ENCODE measurements around the gene MECP2. TPM values are rescaled to one million over a fixed set of nuclear protein-coding genes. Genes with fewer than 3 reads are reported as not detected.
"Not testable (repeated sequence)": the region's sequence is repeated elsewhere in the genome, so short reads cannot be mapped to it uniquely, and the experiment has no call there.

The MECP2 gene
- total RNA-seq, 2 donors from 2014 or later: 34.4 to 35.3 TPM

- Mint-ChIP-seq H3K27ac (no peak overlapping the region), H3K36me3 (ENCODE audit: low read depth) (peaks cover 3% of the 10 kb centered on the region)
- TF ChIP-seq, protein P1, sequence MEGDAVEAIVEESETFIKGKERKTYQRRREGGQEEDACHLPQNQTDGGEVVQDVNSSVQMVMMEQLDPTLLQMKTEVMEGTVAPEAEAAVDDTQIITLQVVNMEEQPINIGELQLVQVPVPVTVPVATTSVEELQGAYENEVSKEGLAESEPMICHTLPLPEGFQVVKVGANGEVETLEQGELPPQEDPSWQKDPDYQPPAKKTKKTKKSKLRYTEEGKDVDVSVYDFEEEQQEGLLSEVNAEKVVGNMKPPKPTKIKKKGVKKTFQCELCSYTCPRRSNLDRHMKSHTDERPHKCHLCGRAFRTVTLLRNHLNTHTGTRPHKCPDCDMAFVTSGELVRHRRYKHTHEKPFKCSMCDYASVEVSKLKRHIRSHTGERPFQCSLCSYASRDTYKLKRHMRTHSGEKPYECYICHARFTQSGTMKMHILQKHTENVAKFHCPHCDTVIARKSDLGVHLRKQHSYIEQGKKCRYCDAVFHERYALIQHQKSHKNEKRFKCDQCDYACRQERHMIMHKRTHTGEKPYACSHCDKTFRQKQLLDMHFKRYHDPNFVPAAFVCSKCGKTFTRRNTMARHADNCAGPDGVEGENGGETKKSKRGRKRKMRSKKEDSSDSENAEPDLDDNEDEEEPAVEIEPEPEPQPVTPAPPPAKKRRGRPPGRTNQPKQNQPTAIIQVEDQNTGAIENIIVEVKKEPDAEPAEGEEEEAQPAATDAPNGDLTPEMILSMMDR (conservative IDR thresholded peaks at IDR 0.05): no peak
Observed at GRCh38 chrX:154000051-154000450, 97.5 kb downstream of the MECP2 start.

GRCh38 chrX:153999359-154000037, 98.0 kb downstream of the MECP2 start:
- H3K9me3 Mint-ChIP-seq: peaks cover 70% of the 10 kb centered on the region

More at GRCh38 chrX:154000051-154000450, 97.5 kb downstream of the MECP2 start:
- Histone ChIP-seq H3K36me3 (ENCODE audit: control insufficient read depth, insufficient read depth, low read length) (no peaks in the 10 kb centered on the region), H3K4me1 (ENCODE audit: control insufficient read depth, insufficient read depth, low read length) (no peaks in the 10 kb centered on the region), H3K27ac (ENCODE audit: low read depth, low read length) (no peak overlapping the region), H3K4me3 (ENCODE audit: low read length) (no peak overlapping the region), H3K9me3 (ENCODE audit: control insufficient read depth, low read length) (no peaks in the 10 kb centered on the region), H3K27me3 (ENCODE audit: control insufficient read depth, insufficient read depth, low read length, poor library complexity, severe bottlenecking) (no peaks in the 10 kb centered on the region), H3K9ac (ENCODE audit: extremely low read depth, low read length, poor library complexity, severe bottlenecking) (no peak overlapping the region)
- DNase-seq: no peak
- Mint-ChIP-seq H3K27me3 (ENCODE audit: insufficient read depth) (no peaks in the 10 kb centered on the region), H3K4me3 (no peak overlapping the region), H3K9me3 (peaks cover 68% of the 10 kb centered on the region), H3K4me1 (no peaks in the 10 kb centered on the region)
- WGBS, 2 experiments (ENCODE audit: insufficient coverage in 1 of 2, insufficient read length in 1 of 2): 86% methylated on average over 5 of the region's 5 CpGs; no CpG with 5 or more reads in 1 of the 2 experiments

DNA sequence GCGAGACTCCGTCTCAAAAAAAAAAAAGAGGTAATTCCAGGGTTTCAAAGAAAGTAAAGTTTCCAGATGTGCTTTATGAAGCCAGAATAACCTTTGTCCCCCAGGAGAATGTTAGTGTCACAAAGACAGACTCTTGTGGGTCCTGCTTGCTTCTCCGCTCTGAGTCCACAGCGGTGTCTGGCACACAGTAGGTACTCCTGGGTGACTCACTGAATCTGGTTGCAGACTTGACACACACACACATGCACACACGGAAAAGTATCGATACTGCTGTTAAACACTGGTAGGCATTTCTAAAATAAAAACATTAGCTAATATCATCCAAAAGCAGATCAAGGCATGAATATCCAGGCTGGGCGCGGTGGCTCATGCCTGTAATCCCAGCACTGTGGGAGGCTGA, 102.0 kb downstream of the MECP2 start:
- Mint-ChIP-seq H3K27ac (no peak overlapping the region), H3K9me3 (peaks cover 61% of the 10 kb centered on the region), H3K4me3 (no peak overlapping the region), H3K36me3 (ENCODE audit: low read depth) (no peaks in the 10 kb centered on the region), H3K27me3 (ENCODE audit: insufficient read depth) (no peaks in the 10 kb centered on the region), H3K4me1 (no peaks in the 10 kb centered on the region)
- no peaks in the 10 kb centered on the region for H3K36me3 ChIP-seq (ENCODE audit: control insufficient read depth, insufficient read depth, low read length)
- no peaks in the 10 kb centered on the region for H3K9me3 ChIP-seq (ENCODE audit: control insufficient read depth, low read length)
- DNase-seq: no peak
- no peak overlapping the region for H3K27ac ChIP-seq (ENCODE audit: low read depth, low read length)
- H3K27me3 ChIP-seq (ENCODE audit: control insufficient read depth, insufficient read depth, low read length, poor library complexity, severe bottlenecking): no peaks in the 10 kb centered on the region
- 92 to 93% methylated on average over 2 to 7 of the region's 8 CpGs for WGBS, 2 experiments (ENCODE audit: insufficient coverage in 1 of 2, insufficient read length in 1 of 2)
- H3K4me1 ChIP-seq (ENCODE audit: control insufficient read depth, insufficient read depth, low read length): no peaks in the 10 kb centered on the region
- no peak overlapping the region for H3K9ac ChIP-seq (ENCODE audit: extremely low read depth, low read length, poor library complexity, severe bottlenecking)
- H3K4me3 ChIP-seq (ENCODE audit: low read length): no peak overlapping the region
- TF ChIP-seq, protein P1 (conservative IDR thresholded peaks at IDR 0.05): no peak

More at GRCh38 chrX:153999359-154000037, 98.0 kb downstream of the MECP2 start:
- no peaks in the 10 kb centered on the region for H3K27me3 ChIP-seq (ENCODE audit: control insufficient read depth, insufficient read depth, low read length, poor library complexity, severe bottlenecking)
- no peaks in the 10 kb centered on the region for H3K9me3 ChIP-seq (ENCODE audit: control insufficient read depth, low read length)
- WGBS, 2 experiments (ENCODE audit: insufficient coverage in 1 of 2, insufficient read length in 1 of 2): 86% methylated on average over 17 of the region's 19 CpGs; no CpG with 5 or more reads in 1 of the 2 experiments
- Mint-ChIP-seq H3K27me3 (ENCODE audit: insufficient read depth) (no peaks in the 10 kb centered on the region), H3K27ac (no peak overlapping the region), H3K4me3 (no peak overlapping the region), H3K4me1 (no peaks in the 10 kb centered on the region), H3K36me3 (ENCODE audit: low read depth) (peaks cover 3% of the 10 kb centered on the region)
- no peaks in the 10 kb centered on the region for H3K4me1 ChIP-seq (ENCODE audit: control insufficient read depth, insufficient read depth, low read length)
- DNase-seq: no peak
- H3K4me3 ChIP-seq (ENCODE audit: low read length): no peak overlapping the region
- H3K27ac ChIP-seq (ENCODE audit: low read depth, low read length): no peak overlapping the region
- TF ChIP-seq, protein P1 (conservative IDR thresholded peaks at IDR 0.05): no peak
- no peaks in the 10 kb centered on the region for H3K36me3 ChIP-seq (ENCODE audit: control insufficient read depth, insufficient read depth, low read length)
- no peak overlapping the region for H3K9ac ChIP-seq (ENCODE audit: extremely low read depth, low read length, poor library complexity, severe bottlenecking)

- WGBS, 2 experiments (ENCODE audit: insufficient coverage in 1 of 2, insufficient read length in 1 of 2): no CpG with 5 or more reads among the region's 5 CpGs
- not testable (repeated sequence) for H3K27ac Mint-ChIP-seq
Observed at GRCh38 chrX:153994398-153994797, 103.1 kb downstream of the MECP2 start.

More at GRCh38 chrX:153994398-153994797, 103.1 kb downstream of the MECP2 start:
- not testable (repeated sequence) for H3K9me3 ChIP-seq (ENCODE audit: control insufficient read depth, low read length); H3K36me3 Mint-ChIP-seq (ENCODE audit: low read depth); H3K4me3 ChIP-seq (ENCODE audit: low read length); H3K36me3 ChIP-seq (ENCODE audit: control insufficient read depth, insufficient read depth, low read length); DNase-seq; H3K27me3 ChIP-seq (ENCODE audit: control insufficient read depth, insufficient read depth, low read length, poor library complexity, severe bottlenecking); H3K27me3 Mint-ChIP-seq (ENCODE audit: insufficient read depth); H3K27ac ChIP-seq (ENCODE audit: low read depth, low read length); H3K4me1 ChIP-seq (ENCODE audit: control insufficient read depth, insufficient read depth, low read length); H3K4me3 Mint-ChIP-seq; H3K9ac ChIP-seq (ENCODE audit: extremely low read depth, low read length, poor library complexity, severe bottlenecking); H3K4me1 Mint-ChIP-seq
- peaks cover 66% of the 10 kb centered on the region for H3K9me3 Mint-ChIP-seq

All from endodermal cell (in vitro differentiated cells).